CD14-positive monocyte (primary cell): ENCODE data around the gene GRIK3. TPM values are rescaled to one million over a fixed set of nuclear protein-coding genes. Genes with fewer than 3 reads are reported as not detected.

Experiments used
- DNase-seq, 3 donors: peaks; one replicate each; pipeline ENCODE4 v3.0.0-alpha.2; 2011 to 2022
- H2AFZ ChIP-seq: 2 replicates; pipeline ENCODE4 v1.6.0; 2012; ENCODE audit warnings: mild to moderate bottlenecking, low read depth, low read length, inconsistent platforms; ENCODE audit not compliant: insufficient read depth, poor library complexity, severe bottlenecking
- H3K27ac ChIP-seq, 2 donors: 1 replicate in 1 of 2; 2 replicates in 1 of 2; pipeline ENCODE4 v1.5.1; 2012 to 2013; ENCODE audit warnings: low read length in 2 of 2, control low read depth in 1 of 2, inconsistent platforms in 1 of 2, low read depth in 1 of 2, mild to moderate bottlenecking in 1 of 2
- H3K27me3 ChIP-seq, 2 donors: one replicate each; pipeline versions ENCODE4 v1.6.0 to v1.6.1; 2011 to 2013; ENCODE audit warnings: low read length in 2 of 2; ENCODE audit not compliant: control insufficient read depth in 2 of 2, insufficient read depth in 2 of 2
- H3K36me3 ChIP-seq, 2 donors: replicated peaks in 1 of 2; 1 replicate in 1 of 2; 2 replicates in 1 of 2; pipeline versions ENCODE4 v1.5.1 to v1.6.1; 2012 to 2013; ENCODE audit warnings: low read length in 2 of 2, control low read depth in 1 of 2, inconsistent platforms in 1 of 2, mild to moderate bottlenecking in 1 of 2; ENCODE audit not compliant: insufficient read depth in 2 of 2, control insufficient read depth in 1 of 2
- H3K4me1 ChIP-seq, 2 donors: 1 replicate in 1 of 2; 2 replicates in 1 of 2; pipeline versions ENCODE4 v1.5.1 to v1.6.1; 2012 to 2013; ENCODE audit warnings: low read length in 2 of 2, control low read depth in 1 of 2, inconsistent platforms in 1 of 2, mild to moderate bottlenecking in 1 of 2, moderate library complexity in 1 of 2; ENCODE audit not compliant: insufficient read depth in 2 of 2, control insufficient read depth in 1 of 2
- H3K4me2 ChIP-seq: replicated peaks from 2 replicates; pipeline ENCODE3; 2012; ENCODE audit warnings: low read length, moderate library complexity, mild to moderate bottlenecking; ENCODE audit not compliant: poor library complexity, severe bottlenecking; ENCODE audit errors: extremely low read depth
- H3K4me3 ChIP-seq, 3 experiments: fragments of 200-600 bp in 1 of 3; sonication (generic) in 1 of 3; replicated peaks in 1 of 3; 1 replicate in 2 of 3; 2 replicates in 1 of 3; pipeline ENCODE4 v1.5.1; 2011 to 2013; ENCODE audit warnings: low read length in 3 of 3, mild to moderate bottlenecking in 3 of 3, control low read depth in 2 of 3, low read depth in 2 of 3, inconsistent platforms in 1 of 3, moderate library complexity in 1 of 3
- H3K79me2 ChIP-seq: 2 replicates; pipeline ENCODE4 v1.6.0; 2012; ENCODE audit warnings: mild to moderate bottlenecking, control low read depth, inconsistent platforms, low read length, moderate library complexity; ENCODE audit not compliant: insufficient read depth
- H3K9ac ChIP-seq: 2 replicates; pipeline ENCODE4 v1.6.0; 2017; ENCODE audit warnings: low read length, mild to moderate bottlenecking; ENCODE audit not compliant: insufficient read depth, poor library complexity, severe bottlenecking
- H3K9me3 ChIP-seq, 2 donors: replicated peaks in 1 of 2; 1 replicate in 1 of 2; 2 replicates in 1 of 2; pipeline versions ENCODE4 v1.5.1 to v1.6.1; 2012 to 2013; ENCODE audit warnings: low read length in 2 of 2, control low read depth in 1 of 2; ENCODE audit not compliant: control insufficient read depth in 1 of 2, insufficient read depth in 1 of 2
- H4K20me1 ChIP-seq: 2 replicates; pipeline ENCODE4 v1.6.0; 2012; ENCODE audit warnings: mild to moderate bottlenecking, low read length, control low read depth, moderate library complexity; ENCODE audit not compliant: insufficient read depth
- H3K27ac Mint-ChIP-seq, 7 donors: one replicate each; pipeline ENCODE4 v1.8.0; 2020; ENCODE audit warnings: mild to moderate bottlenecking in 7 of 7, mixed read lengths in 7 of 7, moderate library complexity in 6 of 7, inconsistent platforms in 2 of 7
- H3K27me3 Mint-ChIP-seq, 3 donors: one replicate each; pipeline ENCODE4 v1.8.0; 2021 to 2022; ENCODE audit warnings: low read depth in 3 of 3, mild to moderate bottlenecking in 3 of 3, mixed read lengths in 3 of 3, moderate library complexity in 3 of 3, inconsistent platforms in 1 of 3
- H3K36me3 Mint-ChIP-seq, 2 donors: one replicate each; pipeline ENCODE4 v1.8.0; 2020; ENCODE audit warnings: mixed read lengths in 2 of 2, inconsistent platforms in 1 of 2, mild to moderate bottlenecking in 1 of 2
- H3K4me1 Mint-ChIP-seq: one replicate; pipeline ENCODE4 v1.8.0; 2020; ENCODE audit warnings: mild to moderate bottlenecking, mixed read lengths
- H3K4me3 Mint-ChIP-seq, 2 donors: one replicate each; pipeline ENCODE4 v1.8.0; 2020; ENCODE audit warnings: mild to moderate bottlenecking in 2 of 2, mixed read lengths in 2 of 2, moderate library complexity in 1 of 2
- H3K9me3 Mint-ChIP-seq, 7 donors: one replicate each; pipeline ENCODE4 v1.8.0; 2020 to 2022; ENCODE audit warnings: mixed read lengths in 7 of 7, mild to moderate bottlenecking in 6 of 7, moderate library complexity in 6 of 7, inconsistent platforms in 2 of 7
- CTCF ChIP-seq: fragments of 200-600 bp; IDR thresholded peaks from one replicate; pipeline ENCODE4 v1.8.0; 2022; ENCODE audit warnings: antibody characterized with exemption, mild to moderate bottlenecking
- WGBS: methylation state at CpG from one replicate; pipeline ENCODE4 v1.1.5; 2013; ENCODE audit warnings: missing lambda C conversion rate; ENCODE audit not compliant: insufficient coverage; 5-methylcytosine and 5-hydroxymethylcytosine counted together
- intact Hi-C, 2 donors: fragments of 100-400 bp; cut with micrococcal nuclease; formaldehyde crosslinking; loops; one replicate each; pipeline versions ENCODE4 v1.15.0 to v1.15.1; 2023
- polyA plus RNA-seq, 3 donors: library from polyadenylated mRNA; depleted of rRNA in 1 of 3; unstranded in 2 of 3; stranded (reverse) in 1 of 3; fragments of 300-500 nt in 2 of 3; fragments of >200 nt in 1 of 3; fragmentation: Illumina TruSeq in 2 of 3; gene quantifications; 1 replicate in 2 of 3; 2 replicates in 1 of 3; pipeline ENCODE4 v1.2.3, GENCODE V29; 2012 to 2021

The GRIK3 gene
- polyA plus RNA-seq, 3 donors = not detected

GRCh38 chr1:36988741-36989193, 45.5 kb downstream of the GRIK3 start:
- H3K36me3 ChIP-seq = no peaks in the 10 kb centered on the region
- intact Hi-C loops = no loop called here
- H2AFZ ChIP-seq = no peak overlapping the region
- no peak for DNase-seq
- no peaks in the 10 kb centered on the region for H3K79me2 ChIP-seq
- no peaks in the 10 kb centered on the region for H4K20me1 ChIP-seq
- H3K9ac ChIP-seq = no peak overlapping the region
- no peak overlapping the region for H3K4me3 ChIP-seq
- no peak overlapping the region for H3K4me2 ChIP-seq
- H3K4me3 Mint-ChIP-seq = no peak overlapping the region
- no peaks in the 10 kb centered on the region for H3K9me3 Mint-ChIP-seq
- no peak for TF ChIP-seq CTCF
- no peaks in the 10 kb centered on the region for H3K36me3 Mint-ChIP-seq
- H3K4me1 ChIP-seq = no peaks in the 10 kb centered on the region
- no peaks in the 10 kb centered on the region for H3K4me1 Mint-ChIP-seq
- WGBS = 85% methylated on average over 11 of the region's 12 CpGs
- no peak overlapping the region for H3K27ac ChIP-seq
- H3K27ac Mint-ChIP-seq = no peak overlapping the region
- peaks cover 4 to 10% (median 8%) of the 10 kb centered on the region in 3 donors for H3K27me3 Mint-ChIP-seq
- H3K27me3 ChIP-seq = no peaks in the 10 kb centered on the region
- no peaks in the 10 kb centered on the region for H3K9me3 ChIP-seq

- no peak for TF ChIP-seq CTCF
- WGBS = 84% methylated on average over 8 of the region's 10 CpGs
- H3K4me3 ChIP-seq = no peak overlapping the region
- no peaks in the 10 kb centered on the region for H3K9me3 ChIP-seq
- Mint-ChIP-seq H3K36me3 (no peaks in the 10 kb centered on the region), H3K27me3 (peaks cover 4 to 10% (median 8%) of the 10 kb centered on the region in 3 donors), H3K4me3 (no peak overlapping the region), H3K4me1 (no peaks in the 10 kb centered on the region), H3K9me3 (no peaks in the 10 kb centered on the region), H3K27ac (no peak overlapping the region)
- intact Hi-C loops = no loop called here
- H3K9ac ChIP-seq = no peak overlapping the region
- H3K4me1 ChIP-seq = no peaks in the 10 kb centered on the region
- H2AFZ ChIP-seq = no peak overlapping the region
- H3K36me3 ChIP-seq = no peaks in the 10 kb centered on the region
- no peak overlapping the region for H3K27ac ChIP-seq
- H3K27me3 ChIP-seq = no peaks in the 10 kb centered on the region
- H4K20me1 ChIP-seq = no peaks in the 10 kb centered on the region
- DNase-seq = no peak
- H3K4me2 ChIP-seq = no peak overlapping the region
- no peaks in the 10 kb centered on the region for H3K79me2 ChIP-seq
Observed at GRCh38 chr1:36988321-36988720, 46.0 kb downstream of the GRIK3 start.
